Measurements from ENCODE around the gene VAPA. TPM values are rescaled to one million over a fixed set of nuclear protein-coding genes. Genes with fewer than 3 reads are reported as not detected.

The VAPA gene
- total and polyA plus RNA-seq, 9 of the 15 experiments (the other 6 are each of a cell fraction or from before 2014, with no cell fraction given) = 219 to 902 (median 526) TPM

DNA sequence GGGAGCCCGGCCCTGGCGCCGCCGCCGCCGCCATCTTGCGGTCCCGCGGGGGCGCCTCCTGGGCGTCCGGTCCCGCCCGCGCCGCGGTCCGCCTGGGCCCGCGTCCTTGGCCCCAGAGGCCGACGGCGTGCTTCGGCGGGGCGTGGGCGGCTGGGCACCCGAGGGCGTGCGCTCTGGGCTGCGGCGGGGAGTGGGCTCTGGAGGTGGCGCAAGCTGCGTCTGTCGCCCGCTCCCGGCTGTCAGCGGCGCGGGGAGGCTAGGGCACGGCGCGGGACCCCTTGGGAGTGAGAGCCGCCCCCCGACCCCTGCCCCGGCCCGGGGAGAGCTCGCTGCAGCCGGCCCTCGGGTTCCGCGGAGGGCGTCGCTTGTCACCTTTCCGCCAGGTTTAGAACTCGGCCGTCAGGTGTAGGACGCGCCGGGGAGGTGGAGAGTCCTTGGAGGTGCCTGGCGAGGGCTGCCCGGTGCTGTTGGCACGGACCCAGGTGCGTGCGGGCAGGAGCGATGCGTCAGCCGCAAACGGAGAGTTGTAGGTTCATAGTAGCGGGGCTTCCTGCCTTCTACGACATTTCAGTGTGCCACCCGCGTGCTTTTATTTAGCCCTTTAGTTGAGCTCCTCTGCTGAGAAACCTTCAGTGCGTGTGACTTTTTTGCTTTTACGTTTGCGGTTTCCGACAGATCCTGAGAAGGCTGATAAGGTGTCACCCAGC is 921 bp downstream of the VAPA start (continued):
- TF ChIP-seq, protein P1, sequence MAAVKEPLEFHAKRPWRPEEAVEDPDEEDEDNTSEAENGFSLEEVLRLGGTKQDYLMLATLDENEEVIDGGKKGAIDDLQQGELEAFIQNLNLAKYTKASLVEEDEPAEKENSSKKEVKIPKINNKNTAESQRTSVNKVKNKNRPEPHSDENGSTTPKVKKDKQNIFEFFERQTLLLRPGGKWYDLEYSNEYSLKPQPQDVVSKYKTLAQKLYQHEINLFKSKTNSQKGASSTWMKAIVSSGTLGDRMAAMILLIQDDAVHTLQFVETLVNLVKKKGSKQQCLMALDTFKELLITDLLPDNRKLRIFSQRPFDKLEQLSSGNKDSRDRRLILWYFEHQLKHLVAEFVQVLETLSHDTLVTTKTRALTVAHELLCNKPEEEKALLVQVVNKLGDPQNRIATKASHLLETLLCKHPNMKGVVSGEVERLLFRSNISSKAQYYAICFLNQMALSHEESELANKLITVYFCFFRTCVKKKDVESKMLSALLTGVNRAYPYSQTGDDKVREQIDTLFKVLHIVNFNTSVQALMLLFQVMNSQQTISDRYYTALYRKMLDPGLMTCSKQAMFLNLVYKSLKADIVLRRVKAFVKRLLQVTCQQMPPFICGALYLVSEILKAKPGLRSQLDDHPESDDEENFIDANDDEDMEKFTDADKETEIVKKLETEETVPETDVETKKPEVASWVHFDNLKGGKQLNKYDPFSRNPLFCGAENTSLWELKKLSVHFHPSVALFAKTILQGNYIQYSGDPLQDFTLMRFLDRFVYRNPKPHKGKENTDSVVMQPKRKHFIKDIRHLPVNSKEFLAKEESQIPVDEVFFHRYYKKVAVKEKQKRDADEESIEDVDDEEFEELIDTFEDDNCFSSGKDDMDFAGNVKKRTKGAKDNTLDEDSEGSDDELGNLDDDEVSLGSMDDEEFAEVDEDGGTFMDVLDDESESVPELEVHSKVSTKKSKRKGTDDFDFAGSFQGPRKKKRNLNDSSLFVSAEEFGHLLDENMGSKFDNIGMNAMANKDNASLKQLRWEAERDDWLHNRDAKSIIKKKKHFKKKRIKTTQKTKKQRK (IDR thresholded peaks at IDR 0.05; ENCODE audit: borderline replicate concordance, low read depth, low read length) = no peak
- TF ChIP-seq ZNF224 (CRISPR knock-in tag; IDR thresholded peaks at IDR 0.05) (no peak), DDX20 (tag; IDR thresholded peaks at IDR 0.05; ENCODE audit: low read depth) (no peak), KLF10 (CRISPR knock-in tag; IDR thresholded peaks at IDR 0.05) (no peak; the same call in 1 of the 2 replicates), SAP30 (IDR thresholded peaks at IDR 0.05; ENCODE audit: borderline replicate concordance, insufficient read depth, low read depth, low read length, poor library complexity, severe bottlenecking) (peak; percentile 77), KDM4B (IDR thresholded peaks at IDR 0.05; ENCODE audit: borderline replicate concordance in 2 of 2, low read depth in 1 of 2) (no peak; a peak in 1 of 4 replicates), MAZ (CRISPR knock-in tag; conservative IDR thresholded peaks at IDR 0.05 in 1 of 2, IDR thresholded peaks at IDR 0.05 in 1 of 2) (peak in 1 of 2 experiments; percentile 71; a peak in 3 of 4 replicates), BACH1 (tag; IDR thresholded peaks at IDR 0.05) (no peak), PRMT5 (CRISPR knock-in tag; IDR thresholded peaks at IDR 0.05) (no peak), TAF15 (IDR thresholded peaks at IDR 0.05; ENCODE audit: low read depth, low read length) (no peak), DMBX1 (CRISPR knock-in tag; IDR thresholded peaks at IDR 0.05; ENCODE audit: borderline replicate concordance) (peak; percentile 77), MBD2 (IDR thresholded peaks at IDR 0.05; ENCODE audit: borderline replicate concordance, low read depth) (peak; percentile 57; the same call in 1 of the 2 replicates)
- TF ChIP-seq, protein P2, sequence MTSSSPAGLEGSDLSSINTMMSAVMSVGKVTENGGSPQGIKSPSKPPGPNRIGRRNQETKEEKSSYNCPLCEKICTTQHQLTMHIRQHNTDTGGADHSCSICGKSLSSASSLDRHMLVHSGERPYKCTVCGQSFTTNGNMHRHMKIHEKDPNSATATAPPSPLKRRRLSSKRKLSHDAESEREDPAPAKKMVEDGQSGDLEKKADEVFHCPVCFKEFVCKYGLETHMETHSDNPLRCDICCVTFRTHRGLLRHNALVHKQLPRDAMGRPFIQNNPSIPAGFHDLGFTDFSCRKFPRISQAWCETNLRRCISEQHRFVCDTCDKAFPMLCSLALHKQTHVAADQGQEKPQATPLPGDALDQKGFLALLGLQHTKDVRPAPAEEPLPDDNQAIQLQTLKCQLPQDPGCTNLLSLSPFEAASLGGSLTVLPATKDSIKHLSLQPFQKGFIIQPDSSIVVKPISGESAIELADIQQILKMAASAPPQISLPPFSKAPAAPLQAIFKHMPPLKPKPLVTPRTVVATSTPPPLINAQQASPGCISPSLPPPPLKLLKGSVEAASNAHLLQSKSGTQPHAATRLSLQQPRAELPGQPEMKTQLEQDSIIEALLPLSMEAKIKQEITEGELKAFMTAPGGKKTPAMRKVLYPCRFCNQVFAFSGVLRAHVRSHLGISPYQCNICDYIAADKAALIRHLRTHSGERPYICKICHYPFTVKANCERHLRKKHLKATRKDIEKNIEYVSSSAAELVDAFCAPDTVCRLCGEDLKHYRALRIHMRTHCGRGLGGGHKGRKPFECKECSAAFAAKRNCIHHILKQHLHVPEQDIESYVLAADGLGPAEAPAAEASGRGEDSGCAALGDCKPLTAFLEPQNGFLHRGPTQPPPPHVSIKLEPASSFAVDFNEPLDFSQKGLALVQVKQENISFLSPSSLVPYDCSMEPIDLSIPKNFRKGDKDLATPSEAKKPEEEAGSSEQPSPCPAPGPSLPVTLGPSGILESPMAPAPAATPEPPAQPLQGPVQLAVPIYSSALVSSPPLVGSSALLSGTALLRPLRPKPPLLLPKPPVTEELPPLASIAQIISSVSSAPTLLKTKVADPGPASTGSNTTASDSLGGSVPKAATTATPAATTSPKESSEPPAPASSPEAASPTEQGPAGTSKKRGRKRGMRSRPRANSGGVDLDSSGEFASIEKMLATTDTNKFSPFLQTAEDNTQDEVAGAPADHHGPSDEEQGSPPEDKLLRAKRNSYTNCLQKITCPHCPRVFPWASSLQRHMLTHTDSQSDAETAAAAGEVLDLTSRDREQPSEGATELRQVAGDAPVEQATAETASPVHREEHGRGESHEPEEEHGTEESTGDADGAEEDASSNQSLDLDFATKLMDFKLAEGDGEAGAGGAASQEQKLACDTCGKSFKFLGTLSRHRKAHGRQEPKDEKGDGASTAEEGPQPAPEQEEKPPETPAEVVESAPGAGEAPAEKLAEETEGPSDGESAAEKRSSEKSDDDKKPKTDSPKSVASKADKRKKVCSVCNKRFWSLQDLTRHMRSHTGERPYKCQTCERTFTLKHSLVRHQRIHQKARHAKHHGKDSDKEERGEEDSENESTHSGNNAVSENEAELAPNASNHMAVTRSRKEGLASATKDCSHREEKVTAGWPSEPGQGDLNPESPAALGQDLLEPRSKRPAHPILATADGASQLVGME (CRISPR knock-in tag; IDR thresholded peaks at IDR 0.05) = peak; percentile 84; the same call in 1 of the 2 replicates
- TF ChIP-seq, protein P3, sequence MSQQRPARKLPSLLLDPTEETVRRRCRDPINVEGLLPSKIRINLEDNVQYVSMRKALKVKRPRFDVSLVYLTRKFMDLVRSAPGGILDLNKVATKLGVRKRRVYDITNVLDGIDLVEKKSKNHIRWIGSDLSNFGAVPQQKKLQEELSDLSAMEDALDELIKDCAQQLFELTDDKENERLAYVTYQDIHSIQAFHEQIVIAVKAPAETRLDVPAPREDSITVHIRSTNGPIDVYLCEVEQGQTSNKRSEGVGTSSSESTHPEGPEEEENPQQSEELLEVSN (IDR thresholded peaks at IDR 0.05; ENCODE audit: borderline replicate concordance in 1 of 2, extremely low read depth in 1 of 2, insufficient read depth in 1 of 2, insufficient read length in 1 of 2, low read depth in 1 of 2, low read length in 1 of 2, poor library complexity in 1 of 2, severe bottlenecking in 1 of 2) = peak in 1 of 2 experiments; percentile 83
- TF ChIP-seq, protein P4, sequence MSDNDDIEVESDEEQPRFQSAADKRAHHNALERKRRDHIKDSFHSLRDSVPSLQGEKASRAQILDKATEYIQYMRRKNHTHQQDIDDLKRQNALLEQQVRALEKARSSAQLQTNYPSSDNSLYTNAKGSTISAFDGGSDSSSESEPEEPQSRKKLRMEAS (CRISPR knock-in tag; IDR thresholded peaks at IDR 0.05) = peak; percentile 61
